Gastrocnemius medialis (tissue), 4 donors: ENCODE measurements around the gene KIAA1217. TPM values are rescaled to one million over a fixed set of nuclear protein-coding genes. Genes with fewer than 3 reads are reported as not detected.

Source experiments
- ATAC-seq, 2 donors: fragments of 150-250 bp; one replicate each; pipeline ENCODE4 v1.9.1; 2016
- DNase-seq, 2 donors: peaks; one replicate each; pipeline ENCODE4 v3.0.0-alpha.2; 2019
- H3K27ac ChIP-seq, 4 donors: fragments of 200-600 bp; sonication (generic); 1 replicate in 1 of 4; 2 replicates in 3 of 4; pipeline ENCODE4 v1.5.1; 2016 to 2018; ENCODE audit warnings: mild to moderate bottlenecking in 2 of 4, moderate library complexity in 1 of 4
- H3K27me3 ChIP-seq, 3 donors: fragments of 200-600 bp; sonication (generic) in 2 of 3; 1 replicate in 1 of 3; 2 replicates in 2 of 3; pipeline versions ENCODE4 v1.5.1 to v1.6.0; 2016 to 2019; ENCODE audit warnings: mild to moderate bottlenecking in 1 of 3, moderate library complexity in 1 of 3
- H3K36me3 ChIP-seq, 2 donors: fragments of 200-600 bp; sonication (generic) in 1 of 2; one replicate each; pipeline ENCODE4 v1.5.1; 2017 to 2018
- H3K4me1 ChIP-seq, 2 donors: fragments of 200-600 bp; sonication (generic) in 1 of 2; one replicate each; pipeline ENCODE4 v1.5.1; 2016 to 2017; ENCODE audit warnings: mild to moderate bottlenecking in 2 of 2
- H3K4me3 ChIP-seq, 4 donors: fragments of 200-600 bp; sonication (generic) in 3 of 4; 1 replicate in 1 of 4; 2 replicates in 3 of 4; pipeline ENCODE4 v1.5.1; 2016 to 2019; ENCODE audit warnings: mild to moderate bottlenecking in 2 of 4
- H3K9me3 ChIP-seq, 3 donors: fragments of 200-600 bp; sonication (generic) in 2 of 3; 1 replicate in 1 of 3; 2 replicates in 2 of 3; pipeline ENCODE4 v1.5.1; 2016 to 2019
- POLR2A ChIP-seq, 2 donors: fragments of 450-650 bp; IDR thresholded peaks; one replicate each; pipeline ENCODE4 v1.6.1; 2017; ENCODE audit warnings: antibody characterized with exemption in 2 of 2, mild to moderate bottlenecking in 2 of 2, moderate library complexity in 2 of 2
- in situ Hi-C, 4 donors: fragments of 200-750 bp; cut with MboI; loops; one replicate each; pipeline versions ENCODE4 v1.15.0 to v1.8.0; 2017; ENCODE audit warnings: low sequenced_read_pairs in 4 of 4
- intact Hi-C: fragments of 100-400 bp; cut with DNase I; formaldehyde crosslinking; loops from one replicate; pipeline ENCODE4 v1.15.1; 2023; ENCODE audit warnings: low total_unique reads
- total RNA-seq, 4 donors: library from RNA; depleted of rRNA; stranded (reverse); fragments of >200 nt; gene quantifications; one replicate each; pipeline versions ENCODE4 v1.1.0 to v1.2.3, GENCODE V29; 2016
- TF ChIP-seq, protein P1 (sequence below), 5 experiments: fragments of 450-650 bp in 3 of 5; fragments of 200-600 bp in 2 of 5; sonication (generic) in 2 of 5; IDR thresholded peaks in 4 of 5; conservative IDR thresholded peaks in 1 of 5; 1 replicate in 4 of 5; 2 replicates in 1 of 5; pipeline ENCODE4 v1.5.1; 2016 to 2019; ENCODE audit warnings: antibody characterized with exemption in 5 of 5, mild to moderate bottlenecking in 3 of 5, moderate library complexity in 3 of 5

KIAA1217 gene
- total RNA-seq, 4 donors from 2014 or later, result 152 to 266 (median 155) TPM

DNA sequence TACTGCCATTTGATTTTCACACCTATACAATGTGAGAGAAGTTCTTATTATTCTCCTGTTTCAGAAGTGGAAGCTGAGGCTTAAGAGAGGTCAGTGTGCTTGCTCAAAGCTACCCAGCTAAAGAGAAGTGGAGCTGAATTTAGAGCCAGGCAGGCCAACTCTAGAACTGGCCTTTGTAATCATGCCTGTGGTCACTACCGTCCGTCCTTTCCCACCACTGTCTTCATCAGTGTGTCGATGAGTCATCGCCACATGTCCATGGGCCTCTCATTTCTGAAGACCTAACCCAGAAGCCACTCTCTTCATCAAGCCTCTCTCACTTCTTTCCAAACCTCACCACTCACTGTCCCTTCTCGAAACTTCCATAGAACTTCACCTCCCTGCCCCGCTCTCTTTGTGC is 237.8 kb downstream of the KIAA1217 start:
- no peaks in the 10 kb centered on the region for H3K27me3 ChIP-seq
- no peaks in the 10 kb centered on the region for H3K36me3 ChIP-seq
- H3K4me1 ChIP-seq, result peaks cover 47 to 51% of the 10 kb centered on the region in 2 donors
- intact Hi-C loops (loop anchor here (5.0 kb wide), 1 partner anchor 64 kb away; no protein-coding TSS in a partner anchor), in situ Hi-C loops (no loop called here)
- H3K27ac ChIP-seq, result peak overlapping the region; percentile 76 to 90 (median 84)
- H3K9me3 ChIP-seq, result no peaks in the 10 kb centered on the region
- peak; percentile 50 to 71 for DNase-seq
- no peak overlapping the region for H3K4me3 ChIP-seq
- peak; percentile 35 to 74 for ATAC-seq
- TF ChIP-seq, protein P1, sequence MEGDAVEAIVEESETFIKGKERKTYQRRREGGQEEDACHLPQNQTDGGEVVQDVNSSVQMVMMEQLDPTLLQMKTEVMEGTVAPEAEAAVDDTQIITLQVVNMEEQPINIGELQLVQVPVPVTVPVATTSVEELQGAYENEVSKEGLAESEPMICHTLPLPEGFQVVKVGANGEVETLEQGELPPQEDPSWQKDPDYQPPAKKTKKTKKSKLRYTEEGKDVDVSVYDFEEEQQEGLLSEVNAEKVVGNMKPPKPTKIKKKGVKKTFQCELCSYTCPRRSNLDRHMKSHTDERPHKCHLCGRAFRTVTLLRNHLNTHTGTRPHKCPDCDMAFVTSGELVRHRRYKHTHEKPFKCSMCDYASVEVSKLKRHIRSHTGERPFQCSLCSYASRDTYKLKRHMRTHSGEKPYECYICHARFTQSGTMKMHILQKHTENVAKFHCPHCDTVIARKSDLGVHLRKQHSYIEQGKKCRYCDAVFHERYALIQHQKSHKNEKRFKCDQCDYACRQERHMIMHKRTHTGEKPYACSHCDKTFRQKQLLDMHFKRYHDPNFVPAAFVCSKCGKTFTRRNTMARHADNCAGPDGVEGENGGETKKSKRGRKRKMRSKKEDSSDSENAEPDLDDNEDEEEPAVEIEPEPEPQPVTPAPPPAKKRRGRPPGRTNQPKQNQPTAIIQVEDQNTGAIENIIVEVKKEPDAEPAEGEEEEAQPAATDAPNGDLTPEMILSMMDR (IDR thresholded peaks at IDR 0.05 in 4 of 5, conservative IDR thresholded peaks at IDR 0.05 in 1 of 5), result no peak
- peak in 1 of 2 donors; percentile 48 for TF ChIP-seq POLR2A (IDR thresholded peaks at IDR 0.05)

DNA sequence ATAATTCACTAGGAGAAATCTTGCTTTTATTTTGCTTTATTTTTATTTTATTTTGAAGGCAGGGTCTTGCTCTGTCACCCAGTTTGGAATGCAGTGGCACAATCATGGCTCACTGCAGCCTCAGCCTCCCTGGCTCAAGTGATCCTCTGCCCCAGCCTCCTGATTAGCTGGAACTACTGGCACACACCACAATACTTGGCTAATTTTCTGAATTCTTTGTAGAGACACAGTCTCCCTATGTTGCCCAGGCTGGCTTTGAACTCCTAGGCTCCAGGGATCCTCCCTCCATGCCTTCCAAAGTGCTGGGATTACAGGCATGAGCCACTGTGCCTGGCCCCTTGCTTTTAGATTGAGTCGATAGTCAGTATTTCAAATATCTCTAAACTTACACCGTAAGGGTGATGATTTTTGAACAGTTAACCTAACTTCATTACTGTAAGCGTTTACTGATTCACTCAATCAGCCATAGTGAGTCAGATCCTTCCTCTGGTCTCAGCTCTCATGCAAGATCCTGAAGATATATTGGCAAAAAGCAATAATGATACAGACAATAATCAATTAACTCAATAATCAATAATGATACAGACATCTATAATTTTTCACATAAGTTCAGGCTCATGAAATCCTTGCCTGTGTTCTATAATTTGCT is 239.5 kb downstream of the KIAA1217 start:
- Histone ChIP-seq H3K36me3 (no peaks in the 10 kb centered on the region), H3K9me3 (no peaks in the 10 kb centered on the region), H3K4me1 (peaks cover 52 to 60% of the 10 kb centered on the region in 2 donors), H3K4me3 (peak overlapping the region; percentile 26 to 60 (median 53)), H3K27ac (peak overlapping the region; percentile 76 to 90 (median 84)), H3K27me3 (no peaks in the 10 kb centered on the region)
- ATAC-seq (no peak), DNase-seq (no peak)
- intact Hi-C loops, result loop anchor here (5.0 kb wide), 1 partner anchor 66 kb away; no protein-coding TSS in a partner anchor
- TF ChIP-seq POLR2A (IDR thresholded peaks at IDR 0.05), result no peak
- TF ChIP-seq, protein P1 (IDR thresholded peaks at IDR 0.05 in 4 of 5, conservative IDR thresholded peaks at IDR 0.05 in 1 of 5), result no peak
- in situ Hi-C loops, result no loop called here

DNA sequence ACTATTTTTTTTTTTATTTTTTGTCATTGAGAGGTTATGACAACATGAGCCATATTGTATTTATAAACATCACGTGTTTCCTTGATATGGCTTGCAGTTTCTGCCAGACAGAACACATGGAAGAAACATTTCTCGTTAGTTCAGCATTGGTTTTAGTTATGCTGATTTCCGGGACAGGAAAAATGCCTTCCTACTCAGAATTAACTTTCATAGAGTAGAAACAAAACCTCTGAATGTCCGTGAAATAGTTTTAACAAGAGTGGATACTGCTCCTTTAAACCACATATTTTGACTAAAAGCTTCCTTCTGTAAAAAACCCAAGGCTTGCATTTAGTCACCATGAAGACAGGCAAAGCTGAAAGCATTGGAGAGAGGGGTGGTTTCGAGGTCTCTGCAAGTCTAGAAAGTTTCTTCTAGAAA is 240.4 kb downstream of the KIAA1217 start:
- TF ChIP-seq, protein P1 (IDR thresholded peaks at IDR 0.05 in 4 of 5, conservative IDR thresholded peaks at IDR 0.05 in 1 of 5), result no peak
- peak; percentile 49 to 80 for TF ChIP-seq POLR2A (IDR thresholded peaks at IDR 0.05)
- Histone ChIP-seq H3K4me1 (peaks cover 52 to 60% of the 10 kb centered on the region in 2 donors), H3K27me3 (no peaks in the 10 kb centered on the region), H3K4me3 (peak overlapping the region; percentile 26 to 60 (median 53)), H3K9me3 (no peaks in the 10 kb centered on the region), H3K27ac (peak overlapping the region; percentile 76 to 90 (median 84)), H3K36me3 (no peaks in the 10 kb centered on the region)
- in situ Hi-C loops, result no loop called here
- DNase-seq, result no peak
- ATAC-seq, result peak; percentile 52 to 59
- intact Hi-C loops, result loop anchor here (5.0 kb wide), 1 partner anchor 67 kb away; no protein-coding TSS in a partner anchor

DNA sequence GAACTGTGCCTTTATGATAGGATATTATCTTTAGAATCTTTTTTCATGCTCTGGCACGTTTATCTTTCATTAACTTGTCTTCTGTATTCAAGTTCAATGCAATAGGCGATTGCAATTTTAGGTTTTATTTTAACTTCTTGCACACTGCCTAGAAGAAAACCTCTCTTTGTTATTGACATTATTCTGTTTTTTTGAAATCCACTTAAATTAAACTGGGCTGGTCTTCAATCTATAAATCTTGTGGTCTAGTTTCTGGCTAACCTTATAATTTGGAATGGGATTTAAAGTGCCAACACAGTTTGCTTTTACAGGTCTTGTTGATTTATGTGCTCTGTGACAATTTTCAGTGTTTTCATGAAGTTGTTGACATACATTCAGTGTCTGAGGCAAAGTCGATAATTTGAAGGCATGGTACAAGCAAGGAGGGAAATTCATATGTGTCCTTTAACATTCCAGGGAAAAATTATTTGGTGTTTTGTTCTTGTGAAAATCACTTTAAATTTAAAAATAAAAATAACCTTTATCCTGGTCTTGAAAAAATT is 240.9 kb downstream of the KIAA1217 start:
- Histone ChIP-seq H3K36me3 (no peaks in the 10 kb centered on the region), H3K4me1 (peaks cover 52 to 59% of the 10 kb centered on the region in 2 donors), H3K27me3 (no peaks in the 10 kb centered on the region), H3K9me3 (no peaks in the 10 kb centered on the region), H3K4me3 (peak overlapping the region; percentile 26 to 60 (median 53)), H3K27ac (peak overlapping the region; percentile 76 to 90 (median 84))
- in situ Hi-C loops, result no loop called here
- intact Hi-C loops, result loop anchor here (5.0 kb wide), 1 partner anchor 68 kb away; no protein-coding TSS in a partner anchor
- ATAC-seq (no peak), DNase-seq (no peak)
- no peak for TF ChIP-seq POLR2A (IDR thresholded peaks at IDR 0.05)
- TF ChIP-seq, protein P1 (IDR thresholded peaks at IDR 0.05 in 4 of 5, conservative IDR thresholded peaks at IDR 0.05 in 1 of 5), result no peak
